B cell (primary cell): ENCODE measurements around the gene AKR1B15. TPM values are rescaled to one million over a fixed set of nuclear protein-coding genes. Genes with fewer than 3 reads are reported as not detected.

ENCODE experiments used
- ATAC-seq: fragments of 200-7000 bp; cut with Tn5 transposase; one replicate; pipeline ENCODE4 v1.10.0; 2021; ENCODE audit warnings: low read depth, mild to moderate bottlenecking, moderate number of reproducible peaks, moderate library complexity
- CTCF ChIA-PET: fragments of 350-600 bp; sonication (Branson Sonifier 250); formaldehyde crosslinking; loops from one replicate; lab custom pipeline; 2021; ENCODE audit warnings: antibody characterized with exemption, inconsistent platforms; lab: Charles Lee
- POLR2A ChIA-PET: fragments of 350-600 bp; sonication (Branson Sonifier 250); formaldehyde crosslinking; loops from one replicate; lab custom pipeline; 2021; ENCODE audit warnings: antibody characterized with exemption; lab: Charles Lee
- DNase-seq: peaks from one replicate; pipeline ENCODE4 v3.0.0; 2013
- H2AFZ ChIP-seq: 2 replicates; pipeline ENCODE4 v1.6.1; 2012; ENCODE audit warnings: mild to moderate bottlenecking, low read depth, low read length; ENCODE audit not compliant: insufficient read depth, poor library complexity, severe bottlenecking
- H3K27ac ChIP-seq, 2 donors: 1 replicate in 1 of 2; 2 replicates in 1 of 2; pipeline ENCODE4 v1.5.1; 2012 to 2013; ENCODE audit warnings: low read length in 2 of 2, mild to moderate bottlenecking in 2 of 2, moderate library complexity in 1 of 2
- H3K27me3 ChIP-seq, 4 experiments: fragments of 200-600 bp in 1 of 4; sonication (generic) in 1 of 4; replicated peaks in 1 of 4; 1 replicate in 2 of 4; 2 replicates in 2 of 4; pipeline versions ENCODE4 v1.6.1 to v1.7.0; 2013 to 2016; ENCODE audit warnings: low read length in 3 of 4, mild to moderate bottlenecking in 2 of 4, mixed read lengths in 1 of 4, moderate library complexity in 1 of 4; ENCODE audit not compliant: insufficient read depth in 4 of 4, control insufficient read depth in 3 of 4; ENCODE audit errors: control extremely low read depth in 1 of 4
- H3K36me3 ChIP-seq, 2 experiments: replicated peaks in 1 of 2; 1 replicate in 1 of 2; 2 replicates in 1 of 2; pipeline versions ENCODE4 v1.6.1 to v1.7.1; 2013; ENCODE audit warnings: low read length in 1 of 2; ENCODE audit not compliant: insufficient read depth in 2 of 2, control insufficient read depth in 1 of 2; ENCODE audit errors: control extremely low read depth in 1 of 2, extremely low read depth in 1 of 2
- H3K4me1 ChIP-seq, 2 donors: fragments of 200-600 bp in 1 of 2; sonication (generic) in 1 of 2; 1 replicate in 1 of 2; 2 replicates in 1 of 2; pipeline versions ENCODE4 v1.5.1 to v1.6.1; 2013 to 2017; ENCODE audit warnings: low read length in 2 of 2; ENCODE audit not compliant: control insufficient read depth in 2 of 2, insufficient read depth in 2 of 2
- H3K4me2 ChIP-seq: replicated peaks from 2 replicates; pipeline ENCODE3; 2012; ENCODE audit warnings: mild to moderate bottlenecking, low read depth, low read length; ENCODE audit not compliant: poor library complexity, severe bottlenecking
- H3K4me3 ChIP-seq, 5 experiments: fragments of 200-600 bp in 1 of 5; sonication (generic) in 1 of 5; 1 replicate in 3 of 5; 2 replicates in 2 of 5; pipeline versions ENCODE4 v1.5.1 to v1.7.0; 2011 to 2016; ENCODE audit warnings: low read length in 4 of 5, mild to moderate bottlenecking in 4 of 5, low read depth in 2 of 5, control low read depth in 1 of 5, moderate library complexity in 1 of 5; ENCODE audit not compliant: insufficient read depth in 1 of 5; ENCODE audit errors: control extremely low read depth in 1 of 5, extremely low read depth in 1 of 5
- H3K79me2 ChIP-seq: fragments of 200-600 bp; sonication (generic); one replicate; pipeline ENCODE4 v1.6.0; 2016; ENCODE audit warnings: low read length; ENCODE audit not compliant: control insufficient read depth, insufficient read depth
- H3K9ac ChIP-seq: fragments of 200-600 bp; sonication (generic); 2 replicates; pipeline ENCODE4 v1.6.1; 2017; ENCODE audit warnings: mild to moderate bottlenecking, low read length, moderate library complexity
- H3K9me3 ChIP-seq, 3 donors: one replicate each; pipeline versions ENCODE4 v1.6.1 to v1.7.1; 2013; ENCODE audit warnings: low read length in 2 of 3; ENCODE audit not compliant: control insufficient read depth in 2 of 3, insufficient read depth in 1 of 3; ENCODE audit errors: control extremely low read depth in 1 of 3
- H4K20me1 ChIP-seq: 2 replicates; pipeline ENCODE4 v1.6.0; 2012; ENCODE audit warnings: mild to moderate bottlenecking, low read length; ENCODE audit not compliant: insufficient read depth, control insufficient read depth, poor library complexity, severe bottlenecking
- H3K27ac Mint-ChIP-seq: one replicate; pipeline ENCODE4 v1.8.0; 2021; ENCODE audit warnings: mixed read lengths
- H3K27me3 Mint-ChIP-seq: one replicate; pipeline ENCODE4 v1.8.0; 2021; ENCODE audit warnings: mixed read lengths
- H3K4me1 Mint-ChIP-seq: one replicate; pipeline ENCODE4 v1.8.0; 2021; ENCODE audit warnings: mixed read lengths
- H3K4me3 Mint-ChIP-seq: one replicate; pipeline ENCODE4 v1.8.0; 2021; ENCODE audit warnings: mixed read lengths
- H3K9me3 Mint-ChIP-seq: one replicate; pipeline ENCODE4 v1.8.0; 2022; ENCODE audit warnings: mixed read lengths; ENCODE audit not compliant: insufficient read depth
- CTCF ChIP-seq: fragments of 200-600 bp; IDR thresholded peaks from one replicate; pipeline ENCODE4 v1.8.0; 2022; ENCODE audit warnings: antibody characterized with exemption, mild to moderate bottlenecking
- EZH2 ChIP-seq: IDR thresholded peaks from 2 replicates; pipeline ENCODE4 v1.6.1; 2012; ENCODE audit warnings: borderline replicate concordance, low read depth, mild to moderate bottlenecking, moderate library complexity, low read length; ENCODE audit not compliant: insufficient read depth, poor library complexity, severe bottlenecking
- WGBS: methylation state at CpG from one replicate; pipeline ENCODE4 v1.1.5; 2013; ENCODE audit warnings: missing lambda C conversion rate; ENCODE audit not compliant: insufficient coverage; 5-methylcytosine and 5-hydroxymethylcytosine counted together
- intact Hi-C: fragments of 100-400 bp; cut with micrococcal nuclease; formaldehyde crosslinking; loops from one replicate; pipeline ENCODE4 v1.10.0; 2022
- polyA plus RNA-seq: library from polyadenylated mRNA; depleted of rRNA; stranded (reverse); fragments of >200 nt; gene quantifications from 2 replicates; pipeline ENCODE4 v1.2.3, GENCODE V29; 2012
- total RNA-seq, 2 donors: library from RNA; stranded (reverse); fragments of 120-200 nt in 1 of 2; gene quantifications; 1 replicate in 1 of 2; 2 replicates in 1 of 2; pipeline versions ENCODE4 v1.2.3 to v1.2.4, GENCODE V29; 2013 to 2022

The AKR1B15 gene
- total and polyA plus RNA-seq, 2 donors (not counting 1 experiment from before 2014, with no cell fraction given) = not detected

- H2AFZ ChIP-seq = no peak overlapping the region
- POLR2A ChIA-PET = no interaction called here
- no peak overlapping the region for H3K27ac ChIP-seq
- no peak for ATAC-seq
- no peak for DNase-seq
- peaks cover 63% of the 10 kb centered on the region for H3K27me3 Mint-ChIP-seq
- no peak overlapping the region for H3K4me3 Mint-ChIP-seq
- no peaks in the 10 kb centered on the region for H4K20me1 ChIP-seq
- H3K4me3 ChIP-seq = no peak overlapping the region
- no peaks in the 10 kb centered on the region for H3K9me3 ChIP-seq
- 75% methylated on average over 1 of the region's 2 CpGs for WGBS
- intact Hi-C loops = no loop called here
- H3K79me2 ChIP-seq = no peaks in the 10 kb centered on the region
- no peaks in the 10 kb centered on the region for H3K9me3 Mint-ChIP-seq
- no peaks in the 10 kb centered on the region for H3K4me1 Mint-ChIP-seq
- no peak for TF ChIP-seq CTCF
- no peak for TF ChIP-seq EZH2
- H3K36me3 ChIP-seq = no peaks in the 10 kb centered on the region
- no peak overlapping the region for H3K4me2 ChIP-seq
- peaks cover 0 to 21% (median 5%) of the 10 kb centered on the region in 4 experiments for H3K27me3 ChIP-seq
- CTCF ChIA-PET = no interaction called here
- H3K27ac Mint-ChIP-seq = no peak overlapping the region
- H3K9ac ChIP-seq = no peak overlapping the region
- H3K4me1 ChIP-seq = no peaks in the 10 kb centered on the region
Observed at GRCh38 chr7:134627109-134627774, 78.3 kb downstream of the AKR1B15 start.

GRCh38 chr7:134627775-134628153, 78.9 kb downstream of the AKR1B15 start:
- CTCF ChIA-PET = no interaction called here
- H3K9me3 Mint-ChIP-seq = no peaks in the 10 kb centered on the region
- H3K4me2 ChIP-seq = no peak overlapping the region
- no peak overlapping the region for H2AFZ ChIP-seq
- H3K36me3 ChIP-seq = no peaks in the 10 kb centered on the region
- intact Hi-C loops = no loop called here
- H3K9me3 ChIP-seq = no peaks in the 10 kb centered on the region
- H3K27me3 Mint-ChIP-seq = peaks cover 59% of the 10 kb centered on the region
- H4K20me1 ChIP-seq = no peaks in the 10 kb centered on the region
- POLR2A ChIA-PET = no interaction called here
- no peaks in the 10 kb centered on the region for H3K79me2 ChIP-seq
- H3K4me1 ChIP-seq = no peaks in the 10 kb centered on the region
- no peak overlapping the region for H3K4me3 ChIP-seq
- no peak overlapping the region for H3K9ac ChIP-seq
- ATAC-seq (no peak), DNase-seq (no peak)
- no peak overlapping the region for H3K27ac ChIP-seq
- WGBS = no CpG with 5 or more reads among the region's 1 CpG
- no peak overlapping the region for H3K4me3 Mint-ChIP-seq
- H3K27me3 ChIP-seq = peaks cover 0 to 21% (median 3%) of the 10 kb centered on the region in 4 experiments
- no peak overlapping the region for H3K27ac Mint-ChIP-seq
- H3K4me1 Mint-ChIP-seq = no peaks in the 10 kb centered on the region
- TF ChIP-seq CTCF (no peak), EZH2 (no peak)
